ENCODE results near the gene OVAAL.
"Not testable (repeated sequence)": the region's sequence is repeated elsewhere in the genome, so short reads cannot be mapped to it uniquely, and the experiment has no call there.

Gene OVAAL

DNA sequence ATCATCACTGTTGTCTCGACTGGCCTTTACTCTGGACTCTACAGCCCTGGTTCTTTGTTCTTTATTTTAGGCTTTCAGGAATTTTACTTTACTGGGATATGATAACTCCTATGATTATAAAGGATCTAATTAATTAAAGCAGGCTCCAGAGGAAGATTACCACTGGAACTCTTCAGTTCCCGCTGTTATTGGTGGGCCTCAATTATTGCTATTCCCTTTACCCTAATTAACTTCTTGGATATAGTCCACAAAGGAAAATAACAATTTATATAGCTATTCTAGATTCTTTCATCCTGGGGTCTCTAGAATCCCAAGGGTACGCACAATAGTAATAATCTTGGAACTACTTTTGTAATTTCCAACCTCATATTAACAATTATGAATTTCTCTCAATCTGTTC lies 8.5 kb upstream of the OVAAL start:
- H3K27ac ChIP-seq, result no peak overlapping the region
- TF ChIP-seq, protein P1, sequence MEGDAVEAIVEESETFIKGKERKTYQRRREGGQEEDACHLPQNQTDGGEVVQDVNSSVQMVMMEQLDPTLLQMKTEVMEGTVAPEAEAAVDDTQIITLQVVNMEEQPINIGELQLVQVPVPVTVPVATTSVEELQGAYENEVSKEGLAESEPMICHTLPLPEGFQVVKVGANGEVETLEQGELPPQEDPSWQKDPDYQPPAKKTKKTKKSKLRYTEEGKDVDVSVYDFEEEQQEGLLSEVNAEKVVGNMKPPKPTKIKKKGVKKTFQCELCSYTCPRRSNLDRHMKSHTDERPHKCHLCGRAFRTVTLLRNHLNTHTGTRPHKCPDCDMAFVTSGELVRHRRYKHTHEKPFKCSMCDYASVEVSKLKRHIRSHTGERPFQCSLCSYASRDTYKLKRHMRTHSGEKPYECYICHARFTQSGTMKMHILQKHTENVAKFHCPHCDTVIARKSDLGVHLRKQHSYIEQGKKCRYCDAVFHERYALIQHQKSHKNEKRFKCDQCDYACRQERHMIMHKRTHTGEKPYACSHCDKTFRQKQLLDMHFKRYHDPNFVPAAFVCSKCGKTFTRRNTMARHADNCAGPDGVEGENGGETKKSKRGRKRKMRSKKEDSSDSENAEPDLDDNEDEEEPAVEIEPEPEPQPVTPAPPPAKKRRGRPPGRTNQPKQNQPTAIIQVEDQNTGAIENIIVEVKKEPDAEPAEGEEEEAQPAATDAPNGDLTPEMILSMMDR (IDR thresholded peaks at IDR 0.05; ENCODE audit: low read depth, low read length, missing control alignments), result no peak
- DNase-seq, result no peak
- no peaks in the 10 kb centered on the region for H3K36me3 ChIP-seq (replicated peaks)
- H3K27me3 ChIP-seq (replicated peaks), result no peaks in the 10 kb centered on the region
- in situ Hi-C loops (cut with HindIII; ENCODE audit: low pct_ligation_motif_present, low sequenced_read_pairs), result no loop called here
- H3K4me3 ChIP-seq (ENCODE audit: low read depth, low read length), result no peak overlapping the region

DNA sequence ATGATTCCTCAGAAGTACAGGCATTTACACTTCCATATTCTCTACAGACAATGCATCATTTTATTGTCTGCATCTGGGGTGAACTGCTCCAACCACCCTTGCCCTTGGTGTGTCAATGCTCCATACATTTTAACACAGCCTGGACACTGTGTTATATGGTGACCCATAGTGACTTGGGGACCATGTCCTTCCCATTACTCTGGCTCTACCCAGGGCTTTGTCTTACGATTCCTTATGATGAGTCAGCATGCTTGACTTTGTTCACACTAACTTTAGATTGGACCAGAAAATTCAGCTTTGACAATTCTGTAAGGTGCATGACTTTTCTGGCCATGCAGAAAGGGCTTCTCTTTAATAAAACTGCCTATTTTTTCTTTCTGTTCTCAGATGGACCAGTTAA lies 6.8 kb upstream of the OVAAL start:
- TF ChIP-seq, protein P1 (IDR thresholded peaks at IDR 0.05; ENCODE audit: low read depth, low read length, missing control alignments), result no peak
- H3K27ac ChIP-seq, result no peak overlapping the region
- no peak overlapping the region for H3K4me3 ChIP-seq (ENCODE audit: low read depth, low read length)
- no peak for DNase-seq
- no peaks in the 10 kb centered on the region for H3K27me3 ChIP-seq (replicated peaks)
- no peaks in the 10 kb centered on the region for H3K36me3 ChIP-seq (replicated peaks)
- in situ Hi-C loops (cut with HindIII; ENCODE audit: low pct_ligation_motif_present, low sequenced_read_pairs), result no loop called here

- in situ Hi-C loops (cut with HindIII; ENCODE audit: low pct_ligation_motif_present, low sequenced_read_pairs); H3K4me3 ChIP-seq (ENCODE audit: low read depth, low read length); DNase-seq; H3K27ac ChIP-seq; H3K36me3 ChIP-seq (replicated peaks); H3K27me3 ChIP-seq (replicated peaks): not testable (repeated sequence)
Observed at GRCh38 chr1:180553046-180553445, 5.7 kb upstream of the OVAAL start.

DNA sequence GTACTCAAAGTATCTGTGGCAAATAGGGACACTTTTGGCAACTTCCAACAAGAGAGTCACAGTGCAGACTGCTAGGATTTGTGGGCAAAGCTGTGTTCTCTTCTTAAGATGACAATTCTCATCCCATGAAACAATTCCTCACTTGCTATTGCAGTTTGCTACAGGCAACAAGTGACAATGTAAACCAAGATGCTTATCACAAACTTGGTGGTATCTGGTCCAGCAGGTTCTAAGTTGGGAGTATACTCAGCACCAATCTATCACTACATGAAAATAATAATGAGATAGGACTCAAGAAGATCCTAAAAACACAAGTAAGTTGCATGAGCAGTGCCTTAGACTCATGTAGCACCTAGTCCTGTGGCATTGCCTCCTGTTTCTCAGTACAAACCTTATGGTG lies 3.4 kb upstream of the OVAAL start:
- H3K27me3 ChIP-seq (replicated peaks), result no peaks in the 10 kb centered on the region
- TF ChIP-seq, protein P1 (IDR thresholded peaks at IDR 0.05; ENCODE audit: low read depth, low read length, missing control alignments), result no peak
- H3K4me3 ChIP-seq (ENCODE audit: low read depth, low read length), result no peak overlapping the region
- no peaks in the 10 kb centered on the region for H3K36me3 ChIP-seq (replicated peaks)
- in situ Hi-C loops (cut with HindIII; ENCODE audit: low pct_ligation_motif_present, low sequenced_read_pairs), result no loop called here
- no peak overlapping the region for H3K27ac ChIP-seq
- DNase-seq, result no peak

DNA sequence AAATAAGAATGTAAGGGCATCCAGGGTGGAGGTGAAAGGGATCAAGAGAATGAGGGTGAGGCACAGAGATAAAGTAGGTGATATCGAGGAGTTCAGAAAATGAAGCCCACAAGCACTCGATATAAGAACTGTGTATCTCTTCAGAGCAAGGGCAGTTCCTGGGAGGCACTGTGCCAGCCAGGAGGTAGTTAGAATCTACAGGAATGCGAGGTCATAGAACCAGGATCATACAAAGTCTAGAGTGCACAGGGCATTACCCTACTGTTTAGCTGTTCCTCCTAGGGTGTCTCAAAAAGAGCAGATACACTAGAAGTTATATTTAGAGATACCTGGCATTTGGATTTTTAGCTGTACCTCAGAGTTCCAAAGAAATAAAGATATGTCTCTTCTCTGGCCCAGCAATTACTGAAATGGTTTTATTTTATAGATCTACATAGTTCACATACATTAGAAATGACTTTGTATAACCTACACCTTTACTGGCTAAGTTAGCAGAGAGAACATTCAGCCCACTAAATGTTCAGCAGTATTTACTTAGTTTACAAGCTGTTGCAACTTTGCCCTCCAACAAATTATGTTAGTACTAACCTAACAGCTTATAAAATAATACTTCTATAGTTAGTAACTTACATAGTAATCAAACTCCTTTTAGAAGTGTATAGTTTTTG lies 1.6 kb downstream of the OVAAL start:
- H3K4me3 ChIP-seq (ENCODE audit: low read depth, low read length), result no peak overlapping the region
- TF ChIP-seq, protein P1 (IDR thresholded peaks at IDR 0.05; ENCODE audit: low read depth, low read length, missing control alignments), result no peak
- H3K27ac ChIP-seq, result no peak overlapping the region
- H3K27me3 ChIP-seq (replicated peaks), result no peaks in the 10 kb centered on the region
- H3K36me3 ChIP-seq (replicated peaks), result no peaks in the 10 kb centered on the region
- in situ Hi-C loops (cut with HindIII; ENCODE audit: low pct_ligation_motif_present, low sequenced_read_pairs), result no loop called here
- no peak for DNase-seq

DNA sequence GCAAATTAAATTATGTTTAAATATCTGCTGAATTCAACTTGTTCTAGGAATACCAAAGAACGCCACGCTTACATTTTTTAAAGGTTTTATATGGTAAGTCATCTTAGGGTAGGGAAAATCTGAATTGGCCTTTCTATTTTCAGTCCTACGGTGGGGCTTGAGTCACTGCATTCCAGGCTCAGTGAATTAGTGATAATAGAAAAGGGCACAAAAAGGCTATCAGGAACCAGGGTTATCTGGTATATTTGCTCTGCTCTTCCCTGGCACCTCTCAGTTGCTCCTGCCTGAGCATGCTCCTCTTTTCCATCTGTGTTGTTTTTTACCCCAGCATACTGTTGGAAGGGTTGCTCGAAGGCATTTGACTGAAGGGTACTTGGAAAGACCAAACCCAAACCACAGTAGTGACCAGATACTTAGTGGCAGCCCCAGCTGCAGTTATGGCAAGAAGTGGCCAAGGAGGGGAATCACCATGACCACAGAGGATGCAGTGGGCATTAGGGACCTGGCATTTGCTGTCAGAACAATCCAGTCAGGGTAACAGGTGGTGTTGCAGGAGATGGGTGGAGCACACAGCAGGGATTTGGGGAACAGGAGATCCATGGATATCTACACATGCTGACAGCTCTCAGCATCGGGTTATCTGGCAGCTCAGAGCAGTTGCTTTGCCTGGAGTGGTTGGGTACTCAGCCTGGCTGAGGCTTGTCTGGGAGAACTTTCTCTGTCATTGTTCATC lies 2.3 kb downstream of the OVAAL start:
- Histone ChIP-seq H3K36me3 (replicated peaks) (no peaks in the 10 kb centered on the region), H3K4me3 (ENCODE audit: low read depth, low read length) (no peak overlapping the region), H3K27ac (no peak overlapping the region), H3K27me3 (replicated peaks) (no peaks in the 10 kb centered on the region)
- in situ Hi-C loops (cut with HindIII; ENCODE audit: low pct_ligation_motif_present, low sequenced_read_pairs), result no loop called here
- DNase-seq, result no peak
- TF ChIP-seq, protein P1 (IDR thresholded peaks at IDR 0.05; ENCODE audit: low read depth, low read length, missing control alignments), result no peak
